GM12878 (cell line): Measurements from ENCODE around the gene HDAC7. TPM values are rescaled to one million over a fixed set of nuclear protein-coding genes. Genes with fewer than 3 reads are reported as not detected.

Source experiments
- ATAC-seq: fragments of 200-7000 bp; cut with Tn5 transposase; 3 replicates; pipeline ENCODE4 v1.9.1; 2020; ENCODE audit warnings: mild to moderate bottlenecking, moderate library complexity
- BruUV-seq: library from RNA; stranded (reverse); fragments of 400-500 nt; replicated peaks from 2 replicates; lab custom pipeline; 2021; lab: Mats Ljungman, UMichigan
- CTCF ChIA-PET: fragments of 300-600 bp; sonication (Branson Sonifier 250); formaldehyde crosslinking; extraction: SDS; loops from one replicate; lab custom pipeline; 2021; ENCODE audit warnings: inconsistent platforms; lab: Yijun Ruan, JAX
- POLR2A ChIA-PET: fragments of 350-600 bp; formaldehyde crosslinking; extraction: SDS; loops from one replicate; lab custom pipeline; 2021; ENCODE audit warnings: inconsistent platforms; lab: Charles Lee
- RAD21 ChIA-PET: fragments of 300-600 bp; sonication (Branson Sonifier 250); formaldehyde crosslinking; loops from one replicate; lab custom pipeline; 2023; ENCODE audit warnings: antibody characterized with exemption; ENCODE audit not compliant: unreplicated experiment; lab: Charles Lee
- SMC1A ChIA-PET: fragments of 300-600 bp; sonication (Branson Sonifier 250); formaldehyde crosslinking; loops from one replicate; lab custom pipeline; 2023; ENCODE audit not compliant: unreplicated experiment, uncharacterized antibody; lab: Charles Lee
- DNase-seq: peaks from one replicate; pipeline ENCODE4 v3.0.0-alpha.2; 2011; ENCODE audit warnings: low read depth, low spot score
- FAIRE-seq: peaks from 3 replicates; lab custom pipeline; 2011; peaks lifted over from hg19 to GRCh38; lab: Jason Lieb, UNC
- H2AFZ ChIP-seq: 2 replicates; pipeline ENCODE4 v1.6.0; 2011; ENCODE audit warnings: low read depth, low read length, control low read depth; ENCODE audit not compliant: control insufficient read depth
- H3K27ac ChIP-seq: 2 replicates; pipeline ENCODE4 v1.5.1; 2011; ENCODE audit warnings: control low read depth; ENCODE audit not compliant: control insufficient read depth, insufficient read depth
- H3K27me3 ChIP-seq, 2 experiments: replicated peaks in 1 of 2; 2 replicates each; pipeline versions ENCODE4 v1.6.0 to v1.6.1; 2011; ENCODE audit warnings: low read length in 1 of 2; ENCODE audit not compliant: control insufficient read depth in 2 of 2, insufficient read depth in 2 of 2
- H3K36me3 ChIP-seq, 2 experiments: 2 replicates each; pipeline ENCODE4 v1.5.1; 2011; ENCODE audit warnings: low read length in 1 of 2; ENCODE audit not compliant: control insufficient read depth in 2 of 2, insufficient read depth in 2 of 2
- H3K4me1 ChIP-seq: 2 replicates; pipeline ENCODE4 v1.6.1; 2011; ENCODE audit warnings: mild to moderate bottlenecking, low read length, moderate library complexity, mixed read lengths; ENCODE audit not compliant: control insufficient read depth, insufficient read depth
- H3K4me2 ChIP-seq: 2 replicates; pipeline ENCODE4 v1.6.0; 2011; ENCODE audit warnings: control low read depth; ENCODE audit not compliant: control insufficient read depth, insufficient read depth
- H3K4me3 ChIP-seq: fragments of 200-600 bp; sonication (generic); 2 replicates; pipeline ENCODE4 v1.5.1; 2016
- H3K79me2 ChIP-seq: 2 replicates; pipeline ENCODE4 v1.6.0; 2011; ENCODE audit warnings: low read length; ENCODE audit not compliant: control insufficient read depth, insufficient read depth
- H3K9ac ChIP-seq: 2 replicates; pipeline ENCODE4 v1.8.0; 2011; ENCODE audit warnings: low read length, control low read depth, mixed read lengths; ENCODE audit not compliant: control insufficient read depth, insufficient read depth
- H3K9me3 ChIP-seq: replicated peaks from 3 replicates; pipeline ENCODE4 v1.5.1; 2011; ENCODE audit warnings: mild to moderate bottlenecking, low read length; ENCODE audit not compliant: control insufficient read depth, insufficient read depth
- H4K20me1 ChIP-seq: 2 replicates; pipeline ENCODE4 v1.6.0; 2011; ENCODE audit not compliant: control insufficient read depth, insufficient read depth
- ATF7 ChIP-seq: fragments of 450-650 bp; IDR thresholded peaks from 2 replicates; pipeline ENCODE4 v1.6.1; 2016; ENCODE audit warnings: low read depth, mild to moderate bottlenecking
- BCL3 ChIP-seq: IDR thresholded peaks from 2 replicates; pipeline ENCODE4 v1.6.1; 2011; ENCODE audit warnings: borderline replicate concordance, low read depth, mild to moderate bottlenecking, moderate library complexity, low read length; ENCODE audit not compliant: insufficient read depth, poor library complexity, severe bottlenecking
- CBFB ChIP-seq: IDR thresholded peaks from 2 replicates; pipeline ENCODE4 v1.6.1; 2016; ENCODE audit warnings: antibody characterized with exemption, low read depth
- FOXM1 ChIP-seq: IDR thresholded peaks from 2 replicates; pipeline ENCODE4 v1.6.1; 2012; ENCODE audit warnings: low read depth, mild to moderate bottlenecking, inconsistent platforms, low read length, moderate library complexity
- HDAC6 ChIP-seq: fragments of 200-600 bp; sonication (generic); IDR thresholded peaks from one replicate; pipeline ENCODE4 v1.8.0; 2017; ENCODE audit warnings: antibody characterized with exemption; ENCODE audit not compliant: unreplicated experiment
- IKZF2 ChIP-seq, 2 experiments: fragments of 450-650 bp; IDR thresholded peaks; 2 replicates each; pipeline ENCODE4 v1.6.1; 2017; ENCODE audit warnings: mild to moderate bottlenecking in 2 of 2, moderate library complexity in 2 of 2
- MTA2 ChIP-seq: fragments of 450-650 bp; IDR thresholded peaks from 2 replicates; pipeline ENCODE4 v1.6.1; 2016; ENCODE audit warnings: low read depth, mild to moderate bottlenecking, moderate library complexity
- MTA3 ChIP-seq: IDR thresholded peaks from 2 replicates; pipeline ENCODE4 v1.6.1; 2012; ENCODE audit warnings: low read length, inconsistent platforms, borderline replicate concordance
- NR2C1 ChIP-seq: fragments of 450-650 bp; IDR thresholded peaks from 2 replicates; pipeline ENCODE4 v1.6.1; 2017; ENCODE audit warnings: antibody characterized with exemption, mild to moderate bottlenecking, moderate library complexity
- POLR2A ChIP-seq: IDR thresholded peaks from 2 replicates; pipeline ENCODE4 v1.6.1; 2011; ENCODE audit warnings: low read depth, mild to moderate bottlenecking, low read length
- RFX5 ChIP-seq: IDR thresholded peaks from 2 replicates; pipeline ENCODE4 v1.6.1; 2011; ENCODE audit warnings: low read depth, low read length, improper control_type of control experiment
- RUNX3 ChIP-seq: IDR thresholded peaks from 2 replicates; pipeline ENCODE4 v1.6.1; 2012; ENCODE audit warnings: low read length, inconsistent platforms
- TBL1XR1 ChIP-seq: IDR thresholded peaks from 2 replicates; pipeline ENCODE4 v1.6.1; 2012; ENCODE audit warnings: low read depth, low read length, improper control_type of control experiment
- TCF12 ChIP-seq: IDR thresholded peaks from 2 replicates; pipeline ENCODE4 v1.6.1; 2011; ENCODE audit warnings: low read depth, mild to moderate bottlenecking, low read length
- TCF3 ChIP-seq: IDR thresholded peaks from 2 replicates; pipeline ENCODE4 v1.6.1; 2012; ENCODE audit warnings: low read depth, mild to moderate bottlenecking, low read length, borderline replicate concordance; ENCODE audit not compliant: insufficient read depth
- ZSCAN29 ChIP-seq: fragments of 450-650 bp; IDR thresholded peaks from 2 replicates; pipeline ENCODE4 v1.6.1; 2017; ENCODE audit warnings: mild to moderate bottlenecking, moderate library complexity
- WGBS: methylation state at CpG from one replicate; pipeline ENCODE4 v1.1.6; 2016; ENCODE audit warnings: low lambda C conversion rate; ENCODE audit not compliant: insufficient replicate concordance, insufficient coverage; ENCODE audit errors: missing lambda C conversion rate; 5-methylcytosine and 5-hydroxymethylcytosine counted together
- in situ Hi-C: fragments of 300-500 bp; cut with MboI; formaldehyde crosslinking; loops from 9 replicates; pipeline ENCODE4 v1.14.3; 2018; ENCODE audit warnings: mixed read lengths
- intact Hi-C: fragments of 100-400 bp; cut with micrococcal nuclease; formaldehyde crosslinking; loops from one replicate; pipeline ENCODE4 v1.14.2; 2022; ENCODE audit not compliant: unreplicated experiment
- polyA plus RNA-seq, 11 experiments: library from polyadenylated mRNA; depleted of rRNA in 4 of 11; unstranded in 6 of 11; stranded (reverse) in 5 of 11; fragments of >200 nt; fragmentation: Nextera tagmentation in 4 of 11; fragmentation: Illumina TruSeq in 1 of 11; extraction: Ambion mirVana in 4 of 11; extraction: Trizol in 1 of 11; gene quantifications; 1 replicate in 1 of 11; 2 replicates in 10 of 11; pipeline versions ENCODE4 v1.2.1 to v1.2.3, GENCODE V29; 2011 to 2016; ENCODE audit warnings: inconsistent platforms in 2 of 11, missing spikeins in 2 of 11, low read depth in 1 of 11
- total RNA-seq, 4 experiments: library from RNA; depleted of rRNA in 3 of 4; stranded (reverse); fragments of >200 nt in 3 of 4; fragmentation: Illumina TruSeq in 1 of 4; extraction: Trizol in 1 of 4; gene quantifications; 2 replicates each; pipeline versions ENCODE4 v1.2.1 to v1.2.3, GENCODE V29; 2013 to 2021
- TF ChIP-seq, protein P1 (sequence below): fragments of 150-350 bp; IDR thresholded peaks from 2 replicates; pipeline ENCODE4 v1.6.1; 2014; ENCODE audit warnings: mild to moderate bottlenecking, low read depth, low read length
- TF ChIP-seq, protein P2 (sequence below): fragments of 450-650 bp; formaldehyde crosslinking; IDR thresholded peaks from 2 replicates; pipeline ENCODE4 v1.4.0; 2020; ENCODE audit warnings: mild to moderate bottlenecking, moderate library complexity

HDAC7 gene
- total and polyA plus RNA-seq, 10 of the 15 experiments (the other 5 are each of a cell fraction or from before 2014, with no cell fraction given), result 0.47 to 18.3 (median 5.4) TPM

DNA sequence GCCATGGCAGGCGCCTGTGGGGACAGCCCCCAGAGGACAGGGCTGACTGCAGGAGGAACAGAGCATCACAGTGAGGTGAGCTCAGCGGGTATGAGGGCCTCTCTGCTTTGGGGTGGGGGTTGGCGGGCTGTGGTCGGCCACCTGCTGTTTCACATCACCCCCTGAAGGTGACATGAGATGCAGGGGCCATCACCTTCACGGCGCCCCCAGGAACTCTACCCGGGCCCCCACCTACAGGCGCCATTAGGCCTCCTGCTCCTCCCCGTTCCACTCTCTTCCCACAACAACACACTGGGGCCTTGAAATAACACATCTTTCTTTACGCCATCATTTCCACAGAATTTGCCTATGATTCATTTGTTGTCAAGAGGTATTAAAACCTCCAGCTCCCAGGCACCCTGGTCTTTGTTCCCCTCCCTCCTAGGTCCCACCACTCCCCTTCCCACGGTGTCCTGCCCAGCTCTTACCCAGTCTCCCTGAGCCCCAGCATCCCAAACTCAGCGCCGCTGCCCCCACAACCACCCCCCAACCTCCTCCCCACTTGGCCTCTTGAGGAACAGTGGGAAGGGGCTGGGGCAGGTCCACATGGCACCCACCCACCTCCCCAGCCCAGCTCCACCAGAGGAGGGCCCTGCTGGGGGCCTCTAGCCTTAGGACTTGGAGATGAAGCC, 12.7 kb upstream of the HDAC7 start:
- Histone ChIP-seq H3K4me1 (peaks cover 65% of the 10 kb centered on the region), H3K27ac (peak overlapping the region; percentile 55), H3K27me3 (no peaks in the 10 kb centered on the region; a peak in 1 of 4 replicates), H3K9ac (peak overlapping the region; percentile 38), H3K9me3 (no peaks in the 10 kb centered on the region), H2AFZ (peak overlapping the region; percentile 48), H3K4me2 (peak overlapping the region; percentile 77), H3K36me3 (no peaks in the 10 kb centered on the region), H3K79me2 (no peaks in the 10 kb centered on the region), H3K4me3 (peak overlapping the region; percentile 29; the same call in 1 of the 2 replicates), H4K20me1 (no peaks in the 10 kb centered on the region)
- POLR2A ChIA-PET, result interaction anchor here (0.6 to 5.4 kb wide), 10 partner anchors 10 to 77 kb away, joined by 3 to 46 read pairs (median 4); no protein-coding TSS in a partner anchor
- RAD21 ChIA-PET, result interaction anchor here (0.8 to 12.6 kb wide), 12 partner anchors 9 to 117 kb away, joined by 3 to 202 read pairs (median 5); partner anchors contain the start of gene HDAC7
- WGBS, result 13% methylated on average over 13 of the region's 13 CpGs
- BruUV-seq, result no TSS peak
- no peak for FAIRE-seq
- SMC1A ChIA-PET, result interaction anchor here (0.8 to 4.1 kb wide), 13 partner anchors 9 to 90 kb away, joined by 3 to 24 read pairs (median 4); no protein-coding TSS in a partner anchor
- no peak for DNase-seq
- intact Hi-C loops, result no loop called here
- in situ Hi-C loops, result no loop called here
- CTCF ChIA-PET, result interaction anchor here (0.8 to 14.0 kb wide), 9 partner anchors 13 to 117 kb away, joined by 3 to 215 read pairs (median 85); partner anchors contain the start of genes HDAC7 and SLC48A1
- peak; percentile 76 for ATAC-seq
- peak; percentile 79 for TF ChIP-seq TCF3
- peak; percentile 59 for TF ChIP-seq POLR2A
- TF ChIP-seq MTA2, result peak; percentile 62; the same call in 1 of the 2 replicates
- TF ChIP-seq RUNX3, result peak; percentile 88
- TF ChIP-seq CBFB, result peak; percentile 56; the same call in 1 of the 2 replicates
- peak; percentile 72 to 75 for TF ChIP-seq IKZF2 (IDR thresholded peaks at IDR 0.05)
- TF ChIP-seq MTA3, result 0 out of 2 replicates have a peak, but pooled peaks have one; percentile 17
- TF ChIP-seq FOXM1, result peak; percentile 67
- TF ChIP-seq NR2C1, result no peak
- TF ChIP-seq BCL3, result peak; percentile 68
- no peak; the same call in 1 of the 2 replicates for TF ChIP-seq TBL1XR1
- TF ChIP-seq ATF7, result peak; percentile 63; the same call in 1 of the 2 replicates
- TF ChIP-seq, protein P1, sequence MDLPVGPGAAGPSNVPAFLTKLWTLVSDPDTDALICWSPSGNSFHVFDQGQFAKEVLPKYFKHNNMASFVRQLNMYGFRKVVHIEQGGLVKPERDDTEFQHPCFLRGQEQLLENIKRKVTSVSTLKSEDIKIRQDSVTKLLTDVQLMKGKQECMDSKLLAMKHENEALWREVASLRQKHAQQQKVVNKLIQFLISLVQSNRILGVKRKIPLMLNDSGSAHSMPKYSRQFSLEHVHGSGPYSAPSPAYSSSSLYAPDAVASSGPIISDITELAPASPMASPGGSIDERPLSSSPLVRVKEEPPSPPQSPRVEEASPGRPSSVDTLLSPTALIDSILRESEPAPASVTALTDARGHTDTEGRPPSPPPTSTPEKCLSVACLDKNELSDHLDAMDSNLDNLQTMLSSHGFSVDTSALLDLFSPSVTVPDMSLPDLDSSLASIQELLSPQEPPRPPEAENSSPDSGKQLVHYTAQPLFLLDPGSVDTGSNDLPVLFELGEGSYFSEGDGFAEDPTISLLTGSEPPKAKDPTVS, result no peak
- peak; percentile 86 for TF ChIP-seq RFX5
- TF ChIP-seq HDAC6, result no peak
- TF ChIP-seq, protein P2, sequence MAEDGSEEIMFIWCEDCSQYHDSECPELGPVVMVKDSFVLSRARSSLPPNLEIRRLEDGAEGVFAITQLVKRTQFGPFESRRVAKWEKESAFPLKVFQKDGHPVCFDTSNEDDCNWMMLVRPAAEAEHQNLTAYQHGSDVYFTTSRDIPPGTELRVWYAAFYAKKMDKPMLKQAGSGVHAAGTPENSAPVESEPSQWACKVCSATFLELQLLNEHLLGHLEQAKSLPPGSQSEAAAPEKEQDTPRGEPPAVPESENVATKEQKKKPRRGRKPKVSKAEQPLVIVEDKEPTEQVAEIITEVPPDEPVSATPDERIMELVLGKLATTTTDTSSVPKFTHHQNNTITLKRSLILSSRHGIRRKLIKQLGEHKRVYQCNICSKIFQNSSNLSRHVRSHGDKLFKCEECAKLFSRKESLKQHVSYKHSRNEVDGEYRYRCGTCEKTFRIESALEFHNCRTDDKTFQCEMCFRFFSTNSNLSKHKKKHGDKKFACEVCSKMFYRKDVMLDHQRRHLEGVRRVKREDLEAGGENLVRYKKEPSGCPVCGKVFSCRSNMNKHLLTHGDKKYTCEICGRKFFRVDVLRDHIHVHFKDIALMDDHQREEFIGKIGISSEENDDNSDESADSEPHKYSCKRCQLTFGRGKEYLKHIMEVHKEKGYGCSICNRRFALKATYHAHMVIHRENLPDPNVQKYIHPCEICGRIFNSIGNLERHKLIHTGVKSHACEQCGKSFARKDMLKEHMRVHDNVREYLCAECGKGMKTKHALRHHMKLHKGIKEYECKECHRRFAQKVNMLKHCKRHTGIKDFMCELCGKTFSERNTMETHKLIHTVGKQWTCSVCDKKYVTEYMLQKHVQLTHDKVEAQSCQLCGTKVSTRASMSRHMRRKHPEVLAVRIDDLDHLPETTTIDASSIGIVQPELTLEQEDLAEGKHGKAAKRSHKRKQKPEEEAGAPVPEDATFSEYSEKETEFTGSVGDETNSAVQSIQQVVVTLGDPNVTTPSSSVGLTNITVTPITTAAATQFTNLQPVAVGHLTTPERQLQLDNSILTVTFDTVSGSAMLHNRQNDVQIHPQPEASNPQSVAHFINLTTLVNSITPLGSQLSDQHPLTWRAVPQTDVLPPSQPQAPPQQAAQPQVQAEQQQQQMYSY, result no peak
- TF ChIP-seq ZSCAN29, result no peak
- TF ChIP-seq TCF12, result peak; percentile 83; the same call in 1 of the 2 replicates
